Parathyroid adenoma (tissue), 2 donors: Measurements from ENCODE around the gene SEH1L.
A peak's percentile ranks its signal among the peaks of the same experiment; 100 is the strongest.

Experiments used
- H2AFZ ChIP-seq: fragments of 300-600 bp; sonication (generic); one replicate; pipeline ENCODE4 v1.7.0; 2017; ENCODE audit warnings: antibody characterized with exemption, mild to moderate bottlenecking
- H3K27ac ChIP-seq: fragments of 300-600 bp; sonication (generic); one replicate; pipeline ENCODE4 v1.7.0; 2017
- H3K27me3 ChIP-seq: fragments of 300-600 bp; sonication (generic); one replicate; pipeline ENCODE4 v1.7.0; 2017; ENCODE audit warnings: low read length; ENCODE audit not compliant: control insufficient read depth, insufficient read depth
- H3K36me3 ChIP-seq: fragments of 300-600 bp; sonication (generic); one replicate; pipeline ENCODE4 v1.7.0; 2017; ENCODE audit warnings: low read length; ENCODE audit not compliant: control insufficient read depth, insufficient read depth
- H3K4me1 ChIP-seq: fragments of 300-600 bp; sonication (generic); one replicate; pipeline ENCODE4 v1.7.0; 2017; ENCODE audit warnings: control low read depth
- H3K4me2 ChIP-seq: fragments of 300-600 bp; sonication (generic); one replicate; pipeline ENCODE4 v1.7.0; 2017; ENCODE audit warnings: low read length
- H3K4me3 ChIP-seq: fragments of 300-600 bp; sonication (generic); one replicate; pipeline ENCODE4 v1.7.0; 2017; ENCODE audit warnings: low read depth, low read length
- H3K79me2 ChIP-seq: fragments of 300-600 bp; sonication (generic); one replicate; pipeline ENCODE4 v1.7.0; 2017; ENCODE audit warnings: control low read depth
- H3K9ac ChIP-seq: fragments of 300-600 bp; sonication (generic); one replicate; pipeline ENCODE4 v1.7.0; 2017; ENCODE audit warnings: mild to moderate bottlenecking
- H3K9me3 ChIP-seq: fragments of 300-600 bp; sonication (generic); one replicate; pipeline ENCODE4 v1.7.0; 2017; ENCODE audit warnings: low read length; ENCODE audit not compliant: control insufficient read depth
- CTCF ChIP-seq: fragments of 300-600 bp; sonication (generic); IDR thresholded peaks from one replicate; pipeline ENCODE4 v1.7.0; 2017; ENCODE audit warnings: antibody characterized with exemption, mild to moderate bottlenecking
- donor health status: primary hyperparathyroidism.

The SEH1L gene

GRCh38 chr18:12998332-12999060, 50.7 kb downstream of the SEH1L start:
- no peak overlapping the region for H3K9ac ChIP-seq
- no peak overlapping the region for H2AFZ ChIP-seq
- no peaks in the 10 kb centered on the region for H3K27me3 ChIP-seq
- no peak for TF ChIP-seq CTCF
- H3K36me3 ChIP-seq = no peaks in the 10 kb centered on the region
- no peak overlapping the region for H3K4me3 ChIP-seq
- peaks cover 22% of the 10 kb centered on the region for H3K79me2 ChIP-seq
- H3K9me3 ChIP-seq = no peaks in the 10 kb centered on the region
- H3K27ac ChIP-seq = no peak overlapping the region
- H3K4me1 ChIP-seq = peaks cover 7% of the 10 kb centered on the region
- no peak overlapping the region for H3K4me2 ChIP-seq

GRCh38 chr18:13003466-13003896, 55.7 kb downstream of the SEH1L start:
- Histone ChIP-seq H3K79me2 (no peaks in the 10 kb centered on the region), H3K27me3 (no peaks in the 10 kb centered on the region), H3K36me3 (no peaks in the 10 kb centered on the region), H3K9me3 (no peaks in the 10 kb centered on the region), H2AFZ (no peak overlapping the region), H3K4me2 (no peak overlapping the region), H3K4me1 (no peaks in the 10 kb centered on the region), H3K27ac (no peak overlapping the region), H3K9ac (no peak overlapping the region), H3K4me3 (no peak overlapping the region)
- TF ChIP-seq CTCF = peak; percentile 22

- no peak overlapping the region for H3K4me3 ChIP-seq
- no peak for TF ChIP-seq CTCF
- H3K9me3 ChIP-seq = no peaks in the 10 kb centered on the region
- H2AFZ ChIP-seq = no peak overlapping the region
- H3K36me3 ChIP-seq = no peaks in the 10 kb centered on the region
- H3K9ac ChIP-seq = no peak overlapping the region
- H3K4me2 ChIP-seq = no peak overlapping the region
- H3K27ac ChIP-seq = no peak overlapping the region
- no peaks in the 10 kb centered on the region for H3K27me3 ChIP-seq
- no peaks in the 10 kb centered on the region for H3K79me2 ChIP-seq
- H3K4me1 ChIP-seq = no peaks in the 10 kb centered on the region
Observed at GRCh38 chr18:13004396-13004795, 56.6 kb downstream of the SEH1L start.

GRCh38 chr18:13005289-13005688, 57.5 kb downstream of the SEH1L start:
- no peak overlapping the region for H3K27ac ChIP-seq
- no peak overlapping the region for H3K4me2 ChIP-seq
- H2AFZ ChIP-seq = no peak overlapping the region
- H3K4me3 ChIP-seq = no peak overlapping the region
- no peaks in the 10 kb centered on the region for H3K36me3 ChIP-seq
- no peak for TF ChIP-seq CTCF
- no peaks in the 10 kb centered on the region for H3K79me2 ChIP-seq
- H3K9me3 ChIP-seq = no peaks in the 10 kb centered on the region
- H3K27me3 ChIP-seq = no peaks in the 10 kb centered on the region
- H3K9ac ChIP-seq = no peak overlapping the region
- H3K4me1 ChIP-seq = no peaks in the 10 kb centered on the region
